SK-N-MC (cell line): Measurements from ENCODE around the gene RTN4R.
"Not testable (repeated sequence)": the region's sequence is repeated elsewhere in the genome, so short reads cannot be mapped to it uniquely, and the experiment has no call there.

ENCODE experiments used
- EZH2 ChIP-seq: fragments of 200-600 bp; sonication (generic); IDR thresholded peaks from one replicate; pipeline ENCODE4 v1.6.1; 2017; ENCODE audit warnings: antibody characterized with exemption
- FOXP2 ChIP-seq: optimal IDR thresholded peaks from 2 replicates; pipeline ENCODE3; 2011; ENCODE audit warnings: mild to moderate bottlenecking, moderate library complexity; ENCODE audit not compliant: insufficient read depth; ENCODE audit errors: extremely low read length, control extremely low read depth
- POLR2AphosphoS5 ChIP-seq: IDR thresholded peaks from 2 replicates; pipeline ENCODE4 v1.6.1; 2012; ENCODE audit warnings: mild to moderate bottlenecking, low read depth, low read length, borderline replicate concordance

DNA sequence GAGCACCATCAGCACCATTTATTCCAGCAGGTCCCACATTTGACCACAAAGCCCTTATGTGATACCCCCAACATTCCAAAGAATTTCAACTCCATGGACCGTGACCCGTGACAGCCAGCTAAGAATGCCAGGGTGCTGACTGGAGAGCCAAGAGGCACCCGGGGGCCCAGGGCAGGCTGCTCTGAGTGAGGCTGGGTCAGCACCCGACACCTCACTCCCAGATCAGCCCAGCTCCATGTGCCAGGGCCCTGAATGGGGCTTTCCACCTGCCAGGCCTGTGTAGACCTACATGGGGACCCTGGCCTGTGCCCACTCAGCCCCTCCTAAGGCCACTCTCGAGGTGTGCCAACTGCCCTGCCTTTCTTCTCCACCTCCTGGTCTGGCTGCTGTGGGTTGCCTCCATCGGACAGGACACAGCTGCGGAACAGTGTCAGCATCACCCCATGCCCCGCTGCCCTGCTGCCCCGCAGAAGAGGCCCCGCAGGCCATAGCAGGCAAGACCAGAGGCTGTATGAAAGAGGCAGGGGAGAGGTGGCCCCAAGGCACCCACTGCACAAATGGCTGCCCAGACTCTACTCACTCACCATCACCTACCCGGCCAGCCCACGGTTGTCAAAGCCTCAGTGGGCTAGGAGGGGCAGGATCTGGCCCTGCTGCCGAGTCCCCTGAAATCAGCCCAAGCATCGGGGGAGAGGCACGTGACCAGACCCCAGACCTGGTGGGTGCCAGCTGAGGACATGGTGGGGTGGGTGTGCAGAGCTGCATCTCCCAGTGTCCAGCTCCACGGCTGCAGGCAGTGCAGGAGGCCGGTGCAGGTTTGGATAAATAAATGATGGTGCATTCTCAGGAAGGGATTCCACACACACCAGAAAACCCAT is 4.5 kb downstream of the RTN4R start:
- TF ChIP-seq EZH2, POLR2AphosphoS5, FOXP2: not testable (repeated sequence)
